ENCODE measurements around the gene SPTLC1. TPM values are rescaled to one million over a fixed set of nuclear protein-coding genes. Genes with fewer than 3 reads are reported as not detected.

SPTLC1 gene
- total RNA-seq, 3 donors from 2014 or later: 69.3 to 104 (median 85.5) TPM

- no peaks in the 10 kb centered on the region for H3K4me1 ChIP-seq (ENCODE audit: low read depth)
- H3K9me3 ChIP-seq: no peaks in the 10 kb centered on the region
- peaks cover 5% of the 10 kb centered on the region for H3K36me3 ChIP-seq (ENCODE audit: low read depth)
- no peak overlapping the region for H3K4me3 ChIP-seq
- DNase-seq: no peak
- TF ChIP-seq CTCF (IDR thresholded peaks at IDR 0.05): no peak
- no peak for ATAC-seq
- intact Hi-C loops (cut with DNase I, micrococcal nuclease): no loop called here
Measured at GRCh38 chr9:92100237-92100911, 14.8 kb downstream of the SPTLC1 start.

GRCh38 chr9:92098638-92099037 lies 16.6 kb downstream of the SPTLC1 start:
- DNase-seq (no peak), ATAC-seq (peak; percentile 46)
- intact Hi-C loops (cut with DNase I, micrococcal nuclease): no loop called here
- Histone ChIP-seq H3K4me1 (ENCODE audit: low read depth) (no peaks in the 10 kb centered on the region), H3K36me3 (ENCODE audit: low read depth) (no peaks in the 10 kb centered on the region), H3K9me3 (no peaks in the 10 kb centered on the region), H3K4me3 (no peak overlapping the region)
- TF ChIP-seq CTCF (IDR thresholded peaks at IDR 0.05): no peak

GRCh38 chr9:92097997-92098482 lies 17.2 kb downstream of the SPTLC1 start:
- Histone ChIP-seq H3K9me3 (no peaks in the 10 kb centered on the region), H3K4me1 (ENCODE audit: low read depth) (no peaks in the 10 kb centered on the region), H3K36me3 (ENCODE audit: low read depth) (no peaks in the 10 kb centered on the region), H3K4me3 (no peak overlapping the region)
- no peak for TF ChIP-seq CTCF (IDR thresholded peaks at IDR 0.05)
- peak; percentile 94 to 96 (median 94) for DNase-seq
- intact Hi-C loops (cut with DNase I, micrococcal nuclease): no loop called here
- peak; percentile 96 for ATAC-seq

- no peaks in the 10 kb centered on the region for H3K4me1 ChIP-seq (ENCODE audit: low read depth)
- no peaks in the 10 kb centered on the region for H3K36me3 ChIP-seq (ENCODE audit: low read depth)
- ATAC-seq (no peak), DNase-seq (no peak)
- H3K4me3 ChIP-seq: no peak overlapping the region
- no peaks in the 10 kb centered on the region for H3K9me3 ChIP-seq
- no peak for TF ChIP-seq CTCF (IDR thresholded peaks at IDR 0.05)
- intact Hi-C loops (cut with DNase I, micrococcal nuclease): no loop called here
Measured at GRCh38 chr9:92095236-92095635, 20.0 kb downstream of the SPTLC1 start.

GRCh38 chr9:92094655-92095054 lies 20.6 kb downstream of the SPTLC1 start:
- ATAC-seq: no peak
- no peaks in the 10 kb centered on the region for H3K9me3 ChIP-seq
- no peak for TF ChIP-seq CTCF (IDR thresholded peaks at IDR 0.05)
- H3K4me1 ChIP-seq (ENCODE audit: low read depth): no peaks in the 10 kb centered on the region
- intact Hi-C loops (cut with DNase I, micrococcal nuclease): no loop called here
- no peak overlapping the region for H3K4me3 ChIP-seq
- H3K36me3 ChIP-seq (ENCODE audit: low read depth): no peaks in the 10 kb centered on the region
- no peak for DNase-seq
